PC-9 (cell line): ENCODE measurements around the gene KRT6C. TPM values are rescaled to one million over a fixed set of nuclear protein-coding genes. Genes with fewer than 3 reads are reported as not detected.

Experiments used
- BruUV-seq: library from RNA; stranded (reverse); fragments of 400-500 nt; replicated peaks from 2 replicates; lab custom pipeline; 2021; lab: Mats Ljungman, UMichigan
- CTCF ChIA-PET: fragments of 300-600 bp; sonication (Branson Sonifier 250); formaldehyde crosslinking; loops from one replicate; lab custom pipeline; 2022; ENCODE audit warnings: antibody characterized with exemption; lab: Charles Lee
- POLR2A ChIA-PET: fragments of 300-600 bp; sonication (Branson Sonifier 250); formaldehyde crosslinking; loops from one replicate; lab custom pipeline; 2022; ENCODE audit warnings: antibody characterized with exemption; ENCODE audit not compliant: unreplicated experiment; lab: Charles Lee
- DNase-seq, 2 experiments: peaks; one replicate each; pipeline versions ENCODE4 v3.0.0 to v3.0.0-alpha.2; 2015 to 2022; ENCODE audit warnings: mixed read lengths in 1 of 2
- H2AFZ ChIP-seq: fragments of 200-600 bp; sonication (generic); 2 replicates; pipeline ENCODE4 v1.8.1; 2017; ENCODE audit warnings: antibody characterized with exemption
- H3F3A ChIP-seq: fragments of 200-600 bp; sonication (generic); 2 replicates; pipeline ENCODE4 v1.8.1; 2017; ENCODE audit warnings: antibody characterized with exemption, mild to moderate bottlenecking, low read depth; ENCODE audit not compliant: insufficient read depth
- H3K27ac ChIP-seq: fragments of 200-600 bp; sonication (generic); 2 replicates; pipeline ENCODE4 v1.6.1; 2016; ENCODE audit warnings: mixed run types
- H3K27me3 ChIP-seq: fragments of 200-600 bp; sonication (generic); 2 replicates; pipeline ENCODE4 v1.6.1; 2016; ENCODE audit warnings: low read depth, mixed run types; ENCODE audit not compliant: insufficient read depth
- H3K36me3 ChIP-seq: fragments of 200-600 bp; sonication (generic); 2 replicates; pipeline ENCODE4 v1.6.1; 2016; ENCODE audit warnings: low read depth, mixed run types
- H3K4me1 ChIP-seq: fragments of 200-600 bp; sonication (generic); replicated peaks from 2 replicates; pipeline ENCODE4 v1.6.1; 2016; ENCODE audit warnings: mixed run types; ENCODE audit not compliant: insufficient read depth
- H3K4me2 ChIP-seq: fragments of 200-600 bp; sonication (generic); 2 replicates; pipeline ENCODE4 v1.6.1; 2017; ENCODE audit warnings: mixed run types
- H3K4me3 ChIP-seq: fragments of 200-600 bp; sonication (generic); 2 replicates; pipeline ENCODE4 v1.6.1; 2016; ENCODE audit warnings: mixed run types
- H3K79me2 ChIP-seq: fragments of 200-600 bp; sonication (generic); 2 replicates; pipeline ENCODE4 v1.6.1; 2017; ENCODE audit warnings: low read depth, mixed run types
- H3K9me2 ChIP-seq: fragments of 200-600 bp; sonication (generic); 2 replicates; pipeline ENCODE4 v1.8.1; 2017; ENCODE audit warnings: mild to moderate bottlenecking; ENCODE audit not compliant: insufficient read depth
- H3K9me3 ChIP-seq: fragments of 200-600 bp; sonication (generic); 2 replicates; pipeline ENCODE4 v1.8.1; 2016; ENCODE audit warnings: low read depth; ENCODE audit not compliant: insufficient read depth
- H4K20me1 ChIP-seq: fragments of 200-600 bp; sonication (generic); 2 replicates; pipeline ENCODE4 v1.8.1; 2017; ENCODE audit not compliant: insufficient read depth
- EZH2 ChIP-seq: fragments of 200-600 bp; sonication (generic); IDR thresholded peaks from 2 replicates; pipeline ENCODE4 v1.8.0; 2017; ENCODE audit warnings: antibody characterized with exemption, low read depth
- intact Hi-C: fragments of 100-400 bp; cut with micrococcal nuclease; formaldehyde crosslinking; loops from one replicate; pipeline ENCODE4 v1.10.0; 2022; ENCODE audit not compliant: unreplicated experiment
- total RNA-seq: library from RNA; stranded (reverse); gene quantifications from 2 replicates; pipeline ENCODE4 v1.2.3, GENCODE V29; 2021
- TF ChIP-seq, protein P1 (sequence below): fragments of 200-600 bp; sonication (generic); conservative IDR thresholded peaks from 2 replicates; pipeline ENCODE4 v1.6.1; 2017; ENCODE audit warnings: mixed run types, antibody characterized with exemption, mild to moderate bottlenecking, moderate library complexity

Gene KRT6C
- total RNA-seq, 1 experiment from 2014 or later, result not detected

DNA sequence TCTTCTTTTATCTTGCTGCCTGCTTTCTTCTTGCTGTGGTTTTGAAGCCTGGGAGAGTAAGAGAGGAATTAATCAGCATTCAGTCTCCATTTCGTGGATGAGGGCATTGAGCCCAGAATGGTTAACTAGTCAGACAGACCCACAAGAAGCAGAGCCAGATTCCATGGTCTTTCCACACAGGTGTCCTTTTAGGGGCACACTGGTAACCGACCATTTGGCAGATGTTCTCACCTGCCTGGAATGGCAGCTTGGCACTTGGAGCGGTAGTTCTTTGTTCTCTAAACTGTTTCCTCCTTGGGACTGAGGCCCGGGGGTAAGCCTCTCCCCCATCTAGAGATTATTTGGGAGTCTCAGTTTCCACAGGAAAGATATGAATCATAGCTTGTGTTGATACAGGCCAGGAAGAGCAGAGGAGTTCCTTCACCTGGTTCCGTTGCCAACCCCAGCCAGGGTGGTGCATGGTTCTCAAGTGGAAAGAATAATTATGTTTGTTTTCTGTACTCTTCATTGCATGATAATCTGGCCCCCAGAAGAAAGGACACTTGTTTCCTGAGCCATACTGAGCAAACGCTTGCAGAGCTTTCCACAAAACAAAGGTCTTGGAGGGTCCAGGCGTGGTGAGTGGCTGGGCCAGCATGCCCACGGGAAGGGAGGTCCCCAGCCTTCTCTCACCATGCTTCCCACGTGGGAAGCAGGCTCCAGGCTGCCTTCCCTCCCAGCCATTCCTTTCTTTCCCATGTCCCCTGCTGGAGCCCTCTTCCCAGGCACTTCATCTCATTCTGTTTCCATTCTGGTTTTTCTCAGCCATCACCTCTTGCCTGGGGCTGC, 37.4 kb downstream of the KRT6C start:
- peaks cover 65% of the 10 kb centered on the region for H3K4me1 ChIP-seq
- peak overlapping the region; percentile 86 for H3K27ac ChIP-seq
- POLR2A ChIA-PET, result interaction anchor here (0.6 to 1.1 kb wide), 4 partner anchors 57 to 288 kb away, joined by 3 to 10 read pairs (median 5); partner anchors contain the start of gene KRT6A
- TF ChIP-seq EZH2, result no peak
- TF ChIP-seq, protein P1, sequence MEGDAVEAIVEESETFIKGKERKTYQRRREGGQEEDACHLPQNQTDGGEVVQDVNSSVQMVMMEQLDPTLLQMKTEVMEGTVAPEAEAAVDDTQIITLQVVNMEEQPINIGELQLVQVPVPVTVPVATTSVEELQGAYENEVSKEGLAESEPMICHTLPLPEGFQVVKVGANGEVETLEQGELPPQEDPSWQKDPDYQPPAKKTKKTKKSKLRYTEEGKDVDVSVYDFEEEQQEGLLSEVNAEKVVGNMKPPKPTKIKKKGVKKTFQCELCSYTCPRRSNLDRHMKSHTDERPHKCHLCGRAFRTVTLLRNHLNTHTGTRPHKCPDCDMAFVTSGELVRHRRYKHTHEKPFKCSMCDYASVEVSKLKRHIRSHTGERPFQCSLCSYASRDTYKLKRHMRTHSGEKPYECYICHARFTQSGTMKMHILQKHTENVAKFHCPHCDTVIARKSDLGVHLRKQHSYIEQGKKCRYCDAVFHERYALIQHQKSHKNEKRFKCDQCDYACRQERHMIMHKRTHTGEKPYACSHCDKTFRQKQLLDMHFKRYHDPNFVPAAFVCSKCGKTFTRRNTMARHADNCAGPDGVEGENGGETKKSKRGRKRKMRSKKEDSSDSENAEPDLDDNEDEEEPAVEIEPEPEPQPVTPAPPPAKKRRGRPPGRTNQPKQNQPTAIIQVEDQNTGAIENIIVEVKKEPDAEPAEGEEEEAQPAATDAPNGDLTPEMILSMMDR, result no peak
- intact Hi-C loops, result no loop called here
- no peaks in the 10 kb centered on the region for H4K20me1 ChIP-seq
- TSS peak; percentile 57 for BruUV-seq
- H3K9me3 ChIP-seq, result no peaks in the 10 kb centered on the region
- peak; percentile 77 to 95 for DNase-seq
- no peaks in the 10 kb centered on the region for H3K9me2 ChIP-seq
- no peak overlapping the region for H3K4me3 ChIP-seq
- no peaks in the 10 kb centered on the region for H3K79me2 ChIP-seq
- no peaks in the 10 kb centered on the region for H3K36me3 ChIP-seq
- H3K27me3 ChIP-seq, result no peaks in the 10 kb centered on the region
- H3K4me2 ChIP-seq, result peak overlapping the region; percentile 56
- H3F3A ChIP-seq, result peaks cover 44% of the 10 kb centered on the region
- CTCF ChIA-PET, result interaction anchor here (0.5 to 0.6 kb wide), 2 partner anchors 17 to 510 kb away, joined by 5 to 7 read pairs; no protein-coding TSS in a partner anchor
- no peak overlapping the region for H2AFZ ChIP-seq

DNA sequence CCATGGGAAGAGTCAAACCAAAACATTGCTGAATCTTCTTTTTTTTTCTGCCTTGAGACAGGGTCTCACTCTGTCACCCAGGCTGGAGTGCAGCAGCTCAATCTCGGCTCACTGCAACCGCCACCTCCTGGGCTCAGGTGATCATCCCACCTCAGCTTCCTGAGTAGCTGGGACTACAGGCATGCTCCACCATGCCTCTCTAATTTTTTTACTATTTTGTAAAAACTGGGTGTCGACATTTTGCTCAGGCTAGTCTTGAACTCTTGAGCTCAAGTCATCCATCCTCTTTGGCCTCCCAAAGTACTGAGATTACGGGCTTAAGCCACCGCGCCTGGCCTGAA, 38.0 kb downstream of the KRT6C start:
- Histone ChIP-seq H3F3A (peaks cover 38% of the 10 kb centered on the region), H3K4me2 (peak overlapping the region; percentile 56), H3K36me3 (no peaks in the 10 kb centered on the region), H3K9me3 (no peaks in the 10 kb centered on the region), H4K20me1 (no peaks in the 10 kb centered on the region), H2AFZ (no peak overlapping the region), H3K4me3 (no peak overlapping the region), H3K79me2 (no peaks in the 10 kb centered on the region), H3K9me2 (no peaks in the 10 kb centered on the region), H3K27me3 (no peaks in the 10 kb centered on the region), H3K27ac (peak overlapping the region; percentile 86), H3K4me1 (peaks cover 59% of the 10 kb centered on the region)
- BruUV-seq, result TSS peak; percentile 76
- POLR2A ChIA-PET, result interaction anchor here (0.7 to 1.1 kb wide), 2 partner anchors 58 to 474 kb away, joined by 5 to 6 read pairs; partner anchors contain the start of gene KRT6A
- no peak for DNase-seq
- intact Hi-C loops, result no loop called here
- TF ChIP-seq, protein P1, result no peak
- TF ChIP-seq EZH2, result no peak
- CTCF ChIA-PET, result interaction anchor here (0.6 to 1.8 kb wide), 3 partner anchors 10 to 40 kb away, joined by 3 to 7 read pairs (median 4); no protein-coding TSS in a partner anchor

DNA sequence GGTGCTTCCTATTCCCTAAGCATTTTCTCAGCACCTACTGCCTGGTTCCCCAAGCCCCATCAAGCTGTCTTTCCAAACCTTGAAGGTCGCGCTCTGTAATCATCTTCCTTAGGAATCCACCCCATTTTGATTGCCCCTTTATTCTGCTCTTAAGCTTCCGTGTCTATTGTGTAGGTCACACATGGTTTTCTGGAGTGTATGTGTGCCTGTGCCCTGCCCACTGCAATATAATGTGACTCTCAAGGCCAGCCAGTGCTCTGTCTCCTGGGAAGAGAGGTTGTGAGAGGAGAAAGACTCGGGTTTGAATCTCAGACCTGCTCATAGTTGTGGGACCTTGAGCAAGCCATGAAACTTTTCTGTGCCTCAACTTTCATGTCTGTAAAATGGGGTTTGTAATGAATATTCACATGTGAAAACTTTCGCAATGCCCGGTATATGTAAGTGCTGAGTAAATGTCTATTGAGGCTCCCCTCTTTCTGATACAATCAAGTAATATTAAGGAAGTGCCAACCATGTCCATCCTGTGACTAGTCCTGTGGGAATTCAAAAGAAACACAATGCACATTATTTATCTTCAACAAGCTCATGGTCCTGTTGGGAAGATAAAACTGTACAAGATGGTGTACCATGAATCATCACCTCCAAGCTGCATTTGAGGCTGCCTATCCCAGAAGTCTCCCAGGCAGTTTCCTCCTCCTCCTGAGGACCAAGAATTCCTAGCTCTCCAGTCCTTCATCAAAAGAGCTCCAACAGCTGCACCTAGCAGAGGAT, 38.7 kb downstream of the KRT6C start:
- Histone ChIP-seq H3F3A (peaks cover 31% of the 10 kb centered on the region), H3K36me3 (no peaks in the 10 kb centered on the region), H3K27me3 (no peaks in the 10 kb centered on the region), H3K4me2 (peak overlapping the region; percentile 56; the same call in 1 of the 2 replicates), H4K20me1 (no peaks in the 10 kb centered on the region), H3K4me1 (peaks cover 52% of the 10 kb centered on the region), H3K79me2 (no peaks in the 10 kb centered on the region), H3K9me2 (no peaks in the 10 kb centered on the region), H3K27ac (peak overlapping the region; percentile 86), H3K4me3 (no peak overlapping the region), H3K9me3 (no peaks in the 10 kb centered on the region), H2AFZ (no peak overlapping the region)
- intact Hi-C loops, result no loop called here
- DNase-seq, result peak in 1 of 2 experiments; percentile 66
- no peak for TF ChIP-seq EZH2
- TF ChIP-seq, protein P1, result no peak
- CTCF ChIA-PET, result interaction anchor here (0.7 to 1.8 kb wide), 2 partner anchors 9 to 40 kb away, joined by 3 to 4 read pairs; no protein-coding TSS in a partner anchor
- POLR2A ChIA-PET, result interaction anchor here (0.7 kb wide), 1 partner anchor 475 kb away, joined by 5 read pairs; no protein-coding TSS in a partner anchor
- BruUV-seq, result no TSS peak
